ENCODE results near the gene C11orf71.

The C11orf71 gene

DNA sequence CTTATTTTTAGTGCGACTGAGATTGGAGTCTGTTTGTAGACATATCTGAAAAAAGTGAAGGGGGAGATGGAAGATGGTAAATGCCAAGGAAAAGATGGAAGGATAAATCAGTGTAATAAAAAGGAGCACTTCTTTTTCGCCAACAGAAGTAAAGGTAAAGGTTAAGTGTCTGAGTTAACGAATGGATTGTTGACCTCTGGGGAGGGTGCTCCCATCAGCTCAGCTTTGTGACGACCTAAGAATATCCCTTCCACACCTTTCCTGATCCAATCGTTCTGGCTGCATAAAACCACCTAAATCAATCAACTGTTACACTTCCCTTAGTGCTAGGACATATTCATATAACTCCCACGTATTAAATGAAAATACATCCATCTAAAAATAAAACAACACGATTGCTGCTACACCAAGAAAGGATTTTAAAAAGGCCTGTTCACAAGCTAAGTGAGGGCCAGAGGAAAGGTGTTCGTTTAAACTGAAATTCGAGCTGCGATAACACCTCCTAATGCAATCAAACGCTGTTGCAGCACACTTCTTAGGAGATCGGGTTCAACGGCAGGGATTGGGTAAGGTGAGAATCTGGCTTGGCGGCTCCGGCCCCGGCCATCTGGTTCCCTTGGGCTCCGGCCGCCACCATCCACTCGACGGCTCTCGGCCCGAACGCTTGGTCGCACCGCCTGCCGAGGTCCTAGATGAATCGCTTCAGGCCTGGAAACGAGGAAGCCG, 658 bp downstream of the C11orf71 start:
- DNase-seq (ENCODE audit: low read depth): peak; percentile 72

DNA sequence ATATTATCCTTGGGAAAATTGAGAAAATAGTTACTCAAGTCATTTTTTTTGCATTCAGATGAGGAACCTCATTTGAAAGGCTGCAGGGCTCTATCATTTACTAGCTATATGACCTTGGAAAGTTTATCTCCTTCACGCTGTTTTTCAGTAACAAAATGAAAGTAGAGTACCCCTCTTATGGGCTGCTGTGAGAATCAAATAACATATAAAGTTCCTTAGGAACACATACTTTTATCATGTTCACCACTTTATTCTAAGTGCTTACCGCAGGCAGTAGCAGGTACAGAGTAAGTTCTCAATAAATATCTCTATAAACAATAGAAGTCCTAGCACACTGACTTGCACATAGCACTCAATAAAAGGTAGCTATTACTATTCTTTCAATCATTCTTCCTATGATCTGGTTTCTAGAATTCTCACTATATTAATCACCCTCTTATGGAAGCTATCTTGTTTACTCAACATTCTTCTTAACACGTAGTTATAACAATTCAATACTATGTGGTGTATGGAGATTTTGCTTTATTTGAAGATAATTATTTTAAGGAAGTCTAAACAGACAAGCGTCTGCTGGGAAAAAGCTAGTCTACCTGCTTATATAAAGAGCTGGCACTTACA, 1.9 kb downstream of the C11orf71 start:
- DNase-seq (ENCODE audit: low read depth): no peak

DNA sequence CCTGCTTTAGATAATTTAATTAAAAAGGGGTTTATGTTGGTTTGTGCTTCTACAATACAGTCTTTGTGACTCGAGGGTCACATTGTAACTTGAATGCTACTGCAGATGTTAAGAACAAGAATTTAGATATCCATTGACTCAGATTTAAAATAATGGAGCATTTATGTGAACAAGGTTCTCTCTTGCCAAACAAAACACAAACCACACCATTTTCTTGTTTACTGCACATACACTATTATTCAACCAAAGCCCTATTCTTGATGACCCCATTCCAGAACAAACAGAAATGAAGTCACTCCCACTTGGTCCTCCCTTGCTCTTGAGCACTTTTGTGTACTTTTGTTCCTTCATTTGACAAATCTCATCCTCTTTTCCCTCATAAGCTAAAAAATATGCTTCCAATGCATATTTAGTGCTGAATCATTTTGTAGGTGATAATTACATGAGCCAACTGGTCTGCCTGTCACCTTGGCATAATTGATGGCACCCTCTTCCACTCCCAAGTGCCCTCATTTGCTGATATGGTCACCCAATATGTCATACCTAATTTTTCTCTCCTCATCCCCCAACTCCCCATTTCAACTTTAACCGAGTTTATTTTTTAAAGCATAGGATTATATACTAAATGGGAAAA, 2.8 kb downstream of the C11orf71 start:
- no peak for DNase-seq (ENCODE audit: low read depth)

DNA sequence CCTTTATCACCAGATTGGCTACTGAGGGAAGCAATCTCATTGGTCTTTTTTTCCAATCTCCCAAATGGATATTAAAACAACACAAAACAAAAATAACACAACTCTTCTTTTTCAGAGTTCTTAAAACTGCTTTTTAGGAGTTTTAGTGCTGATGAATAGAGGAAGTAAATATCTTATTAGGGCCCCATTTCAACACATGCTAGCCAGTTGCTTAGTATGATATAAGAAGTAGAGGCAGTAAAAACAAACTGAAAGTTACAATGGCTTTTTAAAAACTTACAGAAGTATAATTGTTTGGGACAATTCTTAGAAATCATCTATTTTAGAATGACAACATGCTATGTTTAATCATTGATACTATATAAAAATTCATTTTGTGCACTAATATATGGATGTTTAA, 3.4 kb downstream of the C11orf71 start:
- no peak for DNase-seq (ENCODE audit: low read depth)

DNA sequence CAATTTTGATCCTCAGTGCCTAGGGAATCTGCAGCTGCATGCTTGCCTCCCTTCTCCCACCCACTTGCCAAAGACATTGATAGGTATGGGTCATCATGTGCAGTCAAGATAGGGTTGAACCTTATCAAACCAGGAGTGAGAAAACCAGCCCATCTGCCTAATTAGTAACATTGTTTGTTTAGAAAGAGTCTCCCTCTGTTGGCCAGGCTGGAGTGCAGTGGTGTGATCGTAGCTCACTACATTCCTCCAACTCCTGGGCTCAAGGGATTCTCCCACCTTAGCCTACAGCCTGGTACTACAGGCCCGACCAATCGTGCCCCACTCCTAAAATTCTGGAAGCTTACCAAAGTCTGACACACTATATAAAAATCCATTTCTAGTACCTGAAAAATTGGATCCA, 4.6 kb downstream of the C11orf71 start:
- DNase-seq (ENCODE audit: low read depth): no peak

DNA sequence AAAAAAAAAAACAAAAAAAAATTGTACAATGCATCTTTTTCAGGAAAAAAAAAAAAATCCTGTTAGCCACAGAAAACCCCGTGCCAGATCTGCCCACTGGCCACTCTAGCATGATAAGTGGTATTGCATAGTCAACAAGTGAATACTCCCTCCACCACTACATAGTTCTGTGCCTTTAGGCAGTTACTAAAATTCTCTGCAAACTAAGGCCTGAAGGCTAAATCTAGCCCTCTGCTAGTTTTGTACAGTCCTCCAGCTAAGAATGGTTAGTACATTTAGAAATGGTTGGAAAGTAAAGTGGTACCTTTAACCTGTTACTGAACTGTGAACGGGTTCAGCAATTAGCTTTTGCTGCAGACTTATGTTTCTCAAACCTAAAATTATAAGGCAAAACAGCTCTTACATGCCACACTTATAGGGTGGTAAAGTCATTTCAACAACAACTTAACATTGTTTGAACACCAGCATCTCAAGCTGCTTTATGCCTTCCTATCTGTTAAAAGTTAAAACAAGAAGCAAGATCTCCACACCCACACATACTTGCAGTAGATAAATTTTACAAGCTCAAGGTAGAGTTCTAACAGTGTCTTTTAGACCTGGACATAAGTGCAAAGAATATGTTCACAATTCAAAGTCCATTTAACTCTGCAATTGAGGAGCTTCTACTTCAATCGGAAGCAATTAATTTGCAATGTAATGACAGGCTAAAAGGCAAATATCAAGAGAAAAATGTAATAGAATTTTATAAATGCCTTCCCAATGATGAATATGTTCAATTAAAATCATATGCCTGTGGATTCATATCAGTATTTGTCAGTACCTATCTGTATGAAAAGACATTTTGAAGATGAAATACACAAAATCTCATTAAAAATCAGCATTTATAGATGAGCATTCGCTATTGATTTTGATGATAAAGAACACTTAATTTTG, 7.3 kb downstream of the C11orf71 start:
- DNase-seq (ENCODE audit: low read depth): no peak

DNA sequence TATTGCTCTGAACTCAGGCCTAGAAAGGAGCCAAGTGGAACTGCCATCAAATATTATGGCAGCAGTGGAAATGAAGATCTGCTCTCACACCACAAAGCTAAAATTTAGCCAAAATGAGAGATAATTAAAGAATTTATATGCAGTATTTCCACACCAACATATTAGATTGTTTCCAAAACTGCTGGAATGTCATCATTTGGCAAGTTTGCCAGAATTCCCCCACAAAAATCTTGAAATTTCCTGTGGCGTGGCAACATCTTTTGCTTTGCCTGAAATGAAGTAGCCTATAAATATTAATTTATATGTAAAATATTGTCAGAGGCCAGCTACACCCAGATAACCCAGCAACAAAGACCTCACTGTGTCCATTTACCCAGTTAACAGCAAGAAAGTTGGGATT, 13.8 kb downstream of the C11orf71 start:
- DNase-seq (ENCODE audit: low read depth): no peak

DNA sequence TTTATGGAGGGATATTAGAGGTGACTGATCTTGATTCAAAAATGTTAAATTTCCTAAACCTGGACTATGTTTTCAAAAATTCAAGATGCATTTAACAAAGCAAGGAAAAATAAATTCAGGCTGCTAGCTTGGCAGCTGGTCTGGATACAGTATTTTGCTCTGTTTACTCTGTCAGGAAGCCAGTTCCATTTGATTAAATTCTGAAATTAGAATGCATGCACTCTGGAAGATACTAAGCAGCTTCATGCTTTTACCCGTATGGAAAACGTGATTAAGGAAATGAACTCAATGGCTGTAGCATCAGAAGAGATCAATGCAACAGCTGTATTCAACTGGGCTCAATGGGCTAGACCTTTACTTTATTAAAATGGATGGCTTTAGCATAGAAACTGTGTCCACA, 14.2 kb downstream of the C11orf71 start:
- DNase-seq (ENCODE audit: low read depth): no peak

DNA sequence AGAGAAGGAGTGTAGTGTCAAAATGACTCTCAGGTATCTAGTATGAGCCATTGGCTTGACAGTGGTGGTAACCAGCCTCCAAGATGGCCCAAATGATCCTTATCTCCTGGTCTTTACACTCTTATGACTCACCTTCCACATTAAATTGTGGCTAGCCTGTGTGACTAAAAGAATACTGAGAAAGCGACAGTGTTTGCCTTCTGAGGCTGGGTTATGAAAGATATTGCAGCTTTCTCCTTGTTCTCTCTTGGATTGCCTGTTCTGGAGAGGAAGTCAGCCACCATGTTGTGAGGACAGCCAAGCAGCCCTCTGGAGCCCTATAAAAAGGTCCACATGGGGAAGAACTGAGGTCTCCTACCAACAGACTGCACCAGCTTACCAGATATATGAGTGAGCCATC, 15.8 kb downstream of the C11orf71 start:
- DNase-seq (ENCODE audit: low read depth): no peak

DNA sequence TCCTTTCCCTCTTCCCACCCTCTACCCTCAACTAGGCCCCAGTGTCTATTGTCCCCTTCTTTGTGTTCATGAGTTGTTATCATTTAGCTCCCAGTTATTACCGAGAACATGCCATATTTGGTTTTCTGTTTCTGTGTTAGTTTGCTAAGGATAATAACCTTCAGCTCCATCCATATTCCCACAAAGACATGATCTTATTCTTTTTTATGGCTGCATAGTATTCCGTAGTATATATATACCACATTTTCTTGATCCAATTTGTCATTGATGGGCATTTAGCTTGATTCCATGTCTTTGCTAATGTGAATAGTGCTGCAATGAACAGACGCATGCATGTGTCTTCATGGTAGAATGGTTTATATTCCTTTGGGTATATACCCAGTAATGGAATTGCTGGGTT, 17.8 kb downstream of the C11orf71 start:
- DNase-seq (ENCODE audit: low read depth): no peak

DNA sequence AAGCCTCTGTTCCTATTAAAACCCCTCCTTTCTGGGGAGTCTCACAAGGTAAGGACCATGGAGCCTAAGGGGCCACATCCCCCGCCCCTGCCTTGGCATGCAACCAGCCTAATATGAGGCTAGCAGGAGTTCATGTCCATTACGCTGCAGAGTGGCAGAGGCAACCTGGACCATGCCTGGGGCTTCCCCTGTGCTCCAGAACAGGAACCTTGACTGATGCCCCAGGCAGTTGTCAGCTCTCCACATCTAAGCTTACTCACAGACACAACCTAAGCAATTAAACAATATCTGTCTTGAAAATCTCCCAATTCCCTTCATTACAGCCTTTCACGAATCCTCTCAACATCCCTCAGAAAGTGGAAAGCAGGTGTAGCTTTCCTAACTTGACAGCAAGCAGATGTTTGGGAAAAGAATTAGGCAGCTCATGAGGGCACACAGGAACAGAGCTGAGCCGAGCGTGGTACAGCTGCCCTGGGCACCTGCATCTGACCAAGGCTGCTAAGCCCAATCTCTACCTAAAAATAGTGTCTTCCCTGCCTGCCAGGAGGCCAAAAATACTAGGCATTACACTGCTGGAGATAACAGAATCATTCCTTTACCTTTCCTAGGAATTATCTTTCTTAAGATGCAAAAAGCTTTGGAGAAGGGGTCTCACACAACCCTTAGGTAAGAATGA, 20.8 kb downstream of the C11orf71 start:
- no peak for DNase-seq (ENCODE audit: low read depth)

DNA sequence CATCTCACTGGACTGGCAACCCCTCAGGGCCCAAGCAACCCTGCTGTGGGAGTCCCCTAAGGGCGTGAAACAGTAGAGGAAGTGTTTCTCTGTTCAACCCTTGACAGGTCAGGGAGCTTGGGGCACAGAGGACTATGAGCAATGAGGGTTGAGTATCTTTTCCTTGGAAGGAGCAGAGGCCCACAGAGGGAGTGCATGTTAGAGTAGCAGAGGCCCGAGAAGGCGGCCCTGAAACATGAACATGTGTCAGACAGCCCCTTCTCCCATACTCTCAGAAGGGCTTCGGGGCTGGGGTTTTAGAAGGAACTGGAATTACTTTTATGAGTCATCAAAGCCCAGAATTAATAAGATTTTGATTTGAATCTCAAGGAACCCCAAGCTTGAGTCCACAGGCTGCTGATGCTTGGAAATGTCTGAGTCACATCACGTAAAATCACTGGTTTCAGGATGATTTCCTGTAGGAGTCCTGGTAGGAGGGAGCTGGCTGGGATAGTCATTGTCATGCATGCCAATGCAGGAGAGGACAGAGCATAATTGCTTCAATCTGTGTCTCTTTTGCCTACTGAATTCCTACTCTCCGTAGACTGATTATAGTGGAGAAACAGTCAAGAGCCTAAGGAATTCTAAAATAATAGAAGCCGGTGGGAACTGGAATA, 22.6 kb downstream of the C11orf71 start:
- peak; percentile 49 for DNase-seq (ENCODE audit: low read depth)

DNA sequence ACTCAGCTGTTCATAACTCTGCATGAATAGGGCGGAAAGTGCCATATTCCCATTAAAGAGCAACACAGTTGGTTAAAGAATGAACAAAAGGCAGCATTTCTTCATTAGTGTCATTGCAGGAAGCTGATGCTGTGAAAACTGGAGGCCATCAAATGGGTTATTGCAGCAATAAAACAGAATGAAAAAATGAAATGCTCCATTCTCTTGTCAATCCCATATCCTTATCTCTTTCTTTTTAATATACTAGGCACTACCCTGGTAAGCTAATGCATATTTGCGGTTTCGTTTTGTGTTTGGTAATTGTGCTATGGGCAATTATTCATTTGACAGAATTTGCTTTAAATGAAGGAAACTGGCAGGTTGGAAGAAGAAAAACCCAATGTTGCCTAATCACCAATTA, 25.3 kb downstream of the C11orf71 start:
- DNase-seq (ENCODE audit: low read depth): no peak

DNA sequence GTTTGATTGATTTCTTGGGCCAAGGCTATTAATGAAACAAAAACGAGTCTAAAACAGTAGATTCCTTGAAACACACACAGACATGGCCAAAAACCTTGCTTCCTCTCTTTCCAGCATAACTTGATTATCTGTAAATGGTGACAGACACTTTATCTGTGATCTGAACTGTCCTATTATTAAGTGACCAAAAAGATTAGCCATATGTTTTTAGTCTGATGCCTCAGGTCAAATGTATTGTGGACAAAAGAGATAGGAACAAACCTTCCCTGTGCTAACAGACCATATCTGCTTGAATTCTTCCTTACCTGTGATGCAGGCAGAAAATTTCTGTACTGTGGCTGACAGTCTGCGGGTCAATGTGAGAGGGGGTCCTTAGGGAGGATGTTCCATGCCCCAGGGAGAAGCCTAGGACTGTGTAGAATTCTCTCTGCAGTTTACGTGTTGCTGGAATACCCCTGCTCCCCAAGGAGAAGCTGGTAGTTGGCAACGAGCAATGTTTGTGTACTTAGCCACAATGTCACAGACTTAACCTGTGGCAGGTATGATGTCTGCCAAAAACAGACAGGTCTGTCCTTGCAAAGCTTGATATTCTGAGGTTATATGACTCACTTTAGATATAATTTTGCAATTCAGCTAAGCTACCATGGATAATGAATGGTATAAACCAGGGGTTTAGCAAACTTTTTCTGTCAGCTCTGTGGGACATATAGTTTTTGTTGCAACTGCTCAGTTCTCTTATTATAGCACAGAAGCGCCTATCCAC, 31.2 kb downstream of the C11orf71 start:
- DNase-seq (ENCODE audit: low read depth): no peak

DNA sequence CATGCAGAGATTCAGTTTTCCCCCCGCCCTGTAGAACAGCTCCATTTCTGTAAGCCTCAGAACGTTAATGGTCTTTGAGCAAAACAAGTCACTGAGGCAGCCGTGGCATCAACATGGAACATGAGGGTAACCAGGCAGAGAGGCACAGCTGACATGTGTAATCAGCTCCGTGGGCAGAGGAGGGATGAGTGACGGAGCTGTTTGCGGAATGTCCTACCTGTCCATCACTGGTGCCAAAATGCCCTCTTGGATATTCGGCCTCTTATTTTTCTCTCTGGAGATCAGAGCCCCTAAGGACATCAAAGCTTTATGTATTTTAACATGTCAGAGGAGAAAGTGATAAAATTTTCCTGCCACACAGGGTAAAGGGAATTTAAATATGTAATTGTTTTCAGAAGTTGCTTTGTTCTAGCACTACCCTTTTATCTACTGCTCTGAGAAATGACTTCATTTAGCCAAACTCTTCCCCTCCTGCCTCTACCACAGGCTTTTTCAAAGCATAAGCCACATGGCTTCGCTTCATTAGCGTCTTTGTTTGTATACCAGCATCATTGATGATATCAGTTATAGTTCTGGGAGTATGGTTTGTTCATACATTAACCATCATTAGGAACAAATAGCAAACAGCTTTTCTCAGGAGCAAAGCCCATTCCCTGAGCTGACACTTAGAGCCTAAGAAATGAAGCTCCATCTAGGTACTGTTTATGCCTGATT, 32.9 kb downstream of the C11orf71 start:
- DNase-seq (ENCODE audit: low read depth): peak; percentile 11

DNA sequence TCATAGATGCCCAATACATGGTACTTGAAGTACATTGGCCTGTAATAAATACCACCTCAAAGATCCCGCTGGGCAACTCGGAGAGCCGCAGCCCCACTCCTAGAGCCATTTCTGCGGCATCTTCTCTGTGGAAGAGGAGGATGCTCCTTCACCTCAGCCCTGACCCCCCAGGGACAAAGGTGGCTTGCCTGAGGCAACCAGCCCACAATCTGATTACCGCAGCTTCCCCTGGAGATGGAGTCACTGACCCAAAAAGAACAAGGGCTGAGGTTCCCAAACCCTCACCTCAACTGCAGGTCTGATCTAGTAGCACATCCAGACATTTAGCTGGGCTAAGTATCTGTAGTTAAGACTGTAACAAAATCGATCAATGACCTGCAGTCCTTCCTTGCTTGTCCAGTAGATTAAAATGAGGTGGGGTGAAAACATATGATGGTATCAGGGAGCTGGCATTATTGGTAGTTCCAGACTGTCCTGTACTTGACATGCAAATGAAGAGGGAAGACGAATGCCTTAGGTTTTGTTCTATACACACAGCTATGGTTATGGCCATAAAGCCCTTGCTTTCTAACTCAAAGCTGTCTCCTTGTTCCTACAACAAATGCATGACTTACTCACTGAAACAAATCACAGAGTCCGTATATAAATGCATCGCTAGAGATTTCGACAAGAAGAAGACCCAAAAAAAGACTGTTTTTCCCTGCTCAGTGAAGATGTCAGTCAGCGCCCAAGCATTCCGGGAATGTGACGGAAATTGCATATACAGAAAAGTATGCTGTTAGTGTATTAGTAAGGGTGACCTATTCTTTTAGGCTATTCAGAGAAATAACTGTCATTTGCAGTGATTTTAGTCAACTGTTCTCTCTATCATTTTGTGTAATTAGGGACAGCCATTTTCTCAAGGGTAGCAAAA, 33.7 kb downstream of the C11orf71 start:
- DNase-seq (ENCODE audit: low read depth): peak; percentile 89

DNA sequence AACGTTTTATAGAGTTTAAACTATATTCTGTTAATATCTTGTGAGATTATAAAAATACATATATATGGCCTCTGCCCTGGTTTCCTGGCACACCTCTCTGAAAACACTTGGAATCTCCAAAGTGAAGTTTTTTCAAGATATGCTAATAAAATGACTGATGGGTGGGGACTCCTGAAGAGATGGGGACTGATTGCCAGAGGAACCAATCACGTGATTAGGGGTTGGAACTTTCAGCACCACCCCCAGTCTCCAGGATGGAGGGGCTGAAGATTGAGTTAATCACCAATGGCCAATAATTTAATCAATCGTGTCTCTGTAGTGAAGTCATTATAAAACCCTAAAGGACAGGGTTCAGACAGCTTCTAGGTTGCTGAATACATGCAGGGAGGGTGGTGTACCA, 37.4 kb downstream of the C11orf71 start:
- no peak for DNase-seq (ENCODE audit: low read depth)

DNA sequence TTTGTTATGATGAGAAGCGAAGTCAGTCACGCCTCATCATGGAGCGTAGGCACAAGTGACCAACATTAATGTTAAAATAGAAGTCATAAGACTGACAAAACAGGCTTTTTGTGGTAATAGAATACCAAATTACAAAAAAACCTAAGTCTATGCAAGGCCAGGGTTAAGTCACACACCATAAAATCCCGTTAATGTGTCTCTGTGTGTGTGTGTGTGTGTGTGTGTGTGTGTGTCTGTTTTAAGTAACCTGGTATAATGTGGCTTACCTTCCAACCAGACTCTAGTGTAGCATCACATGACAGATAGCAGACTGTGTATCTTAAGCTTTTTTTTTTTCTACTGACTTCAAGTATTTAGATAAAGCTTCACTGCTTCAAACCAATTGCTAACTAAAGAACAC, 38.0 kb downstream of the C11orf71 start:
- DNase-seq (ENCODE audit: low read depth): no peak

DNA sequence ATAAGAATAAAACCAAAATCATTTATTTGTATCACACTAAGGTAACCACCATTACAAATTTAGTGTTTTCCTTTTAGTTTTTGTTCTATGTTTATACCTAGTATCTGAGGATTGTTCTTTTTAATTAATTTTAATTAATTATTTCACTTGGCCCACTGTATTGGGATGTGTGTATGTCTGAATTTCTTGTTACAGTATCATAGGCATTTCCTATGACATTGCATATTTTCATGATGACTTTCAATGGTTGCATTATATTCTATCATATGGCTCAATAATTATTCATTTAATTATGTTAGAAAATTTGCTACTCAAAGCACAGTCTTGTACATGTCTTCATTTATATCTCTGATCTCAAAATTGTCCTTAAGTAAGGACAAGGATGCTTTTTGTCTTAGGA, 41.0 kb downstream of the C11orf71 start:
- peak; percentile 57 for DNase-seq (ENCODE audit: low read depth)
